Measurements from ENCODE around the gene RITA1.
A peak's percentile ranks its signal among the peaks of the same experiment; 100 is the strongest.

The RITA1 gene

GRCh38 chr12:113232089-113232839, 46.7 kb downstream of the RITA1 start:
- no peak for DNase-seq

GRCh38 chr12:113232840-113233585, 47.5 kb downstream of the RITA1 start:
- DNase-seq, result peak; percentile 90 to 99 (median 95)

- no peak for DNase-seq
Observed at GRCh38 chr12:113233967-113234366, 48.4 kb downstream of the RITA1 start.

GRCh38 chr12:113234483-113234882, 49.0 kb downstream of the RITA1 start:
- no peak for DNase-seq

GRCh38 chr12:113235976-113236375, 50.5 kb downstream of the RITA1 start:
- no peak for DNase-seq

GRCh38 chr12:113236539-113237399, 51.2 kb downstream of the RITA1 start:
- no peak for DNase-seq

- no peak for DNase-seq
Observed at GRCh38 chr12:113237748-113238147, 52.2 kb downstream of the RITA1 start.

- no peak for DNase-seq
Observed at GRCh38 chr12:113238309-113238708, 52.8 kb downstream of the RITA1 start.

- no peak for DNase-seq
Observed at GRCh38 chr12:113239288-113239771, 53.8 kb downstream of the RITA1 start.

GRCh38 chr12:113239811-113240331, 54.4 kb downstream of the RITA1 start:
- DNase-seq, result no peak

- no peak for DNase-seq
Observed at GRCh38 chr12:113240395-113240794, 54.9 kb downstream of the RITA1 start.

GRCh38 chr12:113241191-113242025, 55.9 kb downstream of the RITA1 start:
- peak; percentile 85 to 92 (median 86) for DNase-seq
